NCI-H1105 treated with DMSO at 0.1 percent for 48 hours (cell line): ENCODE measurements around the gene FUT3.
"Not testable (repeated sequence)": the region's sequence is repeated elsewhere in the genome, so short reads cannot be mapped to it uniquely, and the experiment has no call there.

ENCODE experiments used
- DNase-seq: peaks from one replicate; lab custom pipeline; 2025; lab: John Stamatoyannopoulos, UW

Gene FUT3

GRCh38 chr19:5847846-5848245 lies 3.4 kb downstream of the FUT3 start:
- DNase-seq: not testable (repeated sequence)

- DNase-seq: no peak
Measured at GRCh38 chr19:5844456-5845433, 6.5 kb downstream of the FUT3 start.

DNA sequence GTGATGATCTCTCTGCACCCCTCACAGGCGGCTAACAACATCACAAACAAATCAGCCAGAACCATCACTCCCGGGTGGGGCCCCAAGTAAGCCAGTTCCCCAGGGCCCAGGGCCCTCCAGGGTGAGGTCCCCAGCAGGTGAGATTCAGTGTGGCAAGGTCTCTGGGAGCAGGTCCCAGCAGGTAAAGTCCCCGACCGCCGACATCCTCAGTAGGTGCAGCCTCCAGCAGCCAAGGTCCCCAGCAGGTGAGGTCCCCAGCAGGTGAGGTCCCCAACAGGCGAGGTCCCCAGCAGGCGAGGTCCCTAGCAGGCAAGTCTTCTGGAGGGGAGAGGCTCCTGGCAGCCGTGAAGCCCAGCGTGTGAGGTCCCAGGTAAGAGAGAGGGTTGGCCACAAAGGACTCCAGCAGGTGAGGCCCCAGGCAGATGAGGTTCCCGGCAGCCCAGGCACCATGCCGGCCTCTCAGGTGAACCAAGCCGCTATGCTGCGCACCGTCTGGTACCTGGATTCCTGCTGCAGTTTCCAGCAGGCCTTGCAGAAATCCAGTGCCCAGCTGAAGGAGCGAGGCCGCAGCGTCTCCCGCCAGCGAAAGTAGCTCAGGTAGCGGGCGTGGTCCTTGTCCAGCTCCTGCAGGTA lies 7.8 kb downstream of the FUT3 start:
- no peak for DNase-seq

- DNase-seq: not testable (repeated sequence)
Measured at GRCh38 chr19:5841735-5842111, 9.5 kb downstream of the FUT3 start.

- DNase-seq: no peak
Measured at GRCh38 chr19:5839065-5840017, 11.9 kb downstream of the FUT3 start, which contains the start of gene FUT6. FUT6 (minus strand) TSS chr19:5839702; CDS start chr19:5832567, 7,135 bp downstream.

- DNase-seq: no peak
Measured at GRCh38 chr19:5838353-5839064, 12.7 kb downstream of the FUT3 start.

GRCh38 chr19:5837761-5838352 lies 13.4 kb downstream of the FUT3 start:
- no peak for DNase-seq

- no peak for DNase-seq
Measured at GRCh38 chr19:5832527-5833216, 18.6 kb downstream of the FUT3 start.

DNA sequence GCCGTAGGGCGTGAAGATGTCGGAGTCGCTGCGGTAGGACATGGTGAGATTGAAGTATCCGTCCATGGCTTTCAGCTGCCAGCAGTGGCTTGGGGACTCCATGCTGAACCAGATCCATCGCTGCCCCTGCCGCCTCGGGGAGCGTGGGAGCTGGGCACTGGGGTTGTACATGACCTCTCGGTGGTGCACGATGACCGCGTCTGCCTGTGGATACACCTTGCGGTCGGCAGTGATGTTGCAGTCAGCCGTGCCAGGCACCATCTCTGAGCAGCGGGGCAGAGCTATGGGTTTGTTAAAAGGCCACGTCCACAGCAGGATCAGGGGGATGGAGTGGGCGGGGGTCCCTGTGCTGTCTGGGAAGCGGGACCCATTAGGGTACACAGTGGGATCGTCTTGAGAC lies 19.2 kb downstream of the FUT3 start:
- no peak for DNase-seq

GRCh38 chr19:5831159-5831558 lies 20.1 kb downstream of the FUT3 start:
- no peak for DNase-seq

DNA sequence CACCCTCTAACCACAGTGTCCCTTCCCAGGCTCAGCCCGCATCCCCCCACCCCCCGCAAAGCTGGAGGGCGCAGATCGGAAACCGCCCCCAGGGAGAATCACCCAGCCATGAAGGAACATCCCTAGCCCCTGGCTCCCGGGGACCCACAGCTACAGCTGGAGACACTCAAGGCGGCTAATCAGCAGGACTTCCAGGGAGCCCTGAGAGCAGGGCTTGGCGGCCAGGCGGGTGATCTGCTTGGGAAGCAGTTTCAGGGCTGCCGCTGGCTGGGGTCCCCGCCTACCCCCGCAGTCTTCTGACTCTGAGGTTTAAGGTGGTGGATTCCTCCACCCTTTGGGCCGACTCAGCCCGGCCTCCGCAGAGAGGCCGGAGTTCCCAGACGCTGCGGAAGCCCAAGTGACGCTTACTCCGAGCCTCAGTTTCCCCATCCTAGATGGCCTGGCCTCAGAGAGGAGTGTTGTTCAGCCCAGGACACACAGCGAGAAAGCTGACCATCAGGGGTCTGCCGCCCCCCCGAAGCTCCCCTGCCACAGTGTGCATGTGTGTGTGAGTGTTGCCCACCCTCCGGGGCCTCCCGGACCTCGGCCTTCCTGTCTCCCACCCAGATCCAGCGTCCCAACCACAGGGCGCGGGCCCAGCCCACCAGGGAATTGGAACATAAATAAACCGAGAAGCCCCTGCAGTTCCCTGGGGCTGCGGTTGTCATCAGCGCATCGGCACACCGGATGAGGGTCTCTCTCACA lies 21.5 kb downstream of the FUT3 start:
- DNase-seq: no peak

- DNase-seq: peak; percentile 56
Measured at GRCh38 chr19:5828661-5829566, 22.3 kb downstream of the FUT3 start.

- peak; percentile 94 for DNase-seq
Measured at GRCh38 chr19:5827891-5828660, 23.2 kb downstream of the FUT3 start.

DNA sequence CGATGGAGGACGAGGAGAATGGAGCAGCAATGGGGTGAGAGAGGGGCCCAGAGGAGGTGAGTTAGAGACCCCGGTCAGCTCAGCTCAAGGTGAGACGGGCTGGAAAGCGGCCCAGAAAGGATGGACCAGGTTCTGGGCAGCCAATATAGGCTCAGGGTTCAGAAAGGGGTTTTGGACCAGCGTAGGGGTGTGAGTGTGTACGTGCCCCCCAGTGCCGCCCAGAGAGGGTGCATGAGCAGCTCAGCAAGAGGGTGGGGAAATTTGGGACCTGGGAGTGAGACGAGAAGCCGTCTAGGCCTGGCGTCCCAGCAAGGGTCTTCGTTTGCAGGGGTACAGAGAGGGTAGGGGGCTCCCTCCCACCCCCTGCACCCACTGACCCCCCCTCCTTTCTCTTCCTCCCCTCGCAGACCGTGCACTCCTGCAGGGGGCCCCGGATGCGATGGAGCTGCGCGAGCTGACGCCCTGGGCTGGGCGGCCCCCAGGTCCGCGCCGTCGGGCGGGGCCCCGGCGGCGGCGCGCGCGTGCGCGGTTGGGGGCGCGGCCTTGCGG lies 23.8 kb downstream of the FUT3 start:
- DNase-seq: no peak

- peak; percentile 96 for DNase-seq
Measured at GRCh38 chr19:5826531-5827341, 24.5 kb downstream of the FUT3 start.

DNA sequence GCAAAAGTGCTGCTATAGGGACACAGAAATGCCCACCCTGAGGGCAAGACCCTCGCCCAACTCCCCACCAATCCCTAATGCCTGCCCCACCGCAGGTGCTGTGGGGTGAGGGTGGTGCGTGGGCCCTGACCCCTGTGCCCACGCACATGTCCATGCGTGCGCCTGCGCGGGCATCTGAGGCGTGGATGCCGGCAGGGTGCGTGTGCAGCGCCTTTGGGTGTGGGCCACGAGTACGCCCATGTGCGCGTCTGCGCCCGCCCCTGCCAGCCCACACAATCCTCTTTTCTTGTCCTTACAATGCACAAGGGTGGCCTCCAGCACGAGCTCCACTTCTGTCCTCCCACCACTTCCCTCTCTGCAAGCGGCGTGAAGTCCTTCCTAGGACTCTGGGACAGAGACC lies 26.1 kb downstream of the FUT3 start:
- no peak for DNase-seq

GRCh38 chr19:5824751-5825150 lies 26.5 kb downstream of the FUT3 start:
- no peak for DNase-seq
